Epidermal melanocyte (primary cell): Measurements from ENCODE around the gene LAMA3.
"Not testable (repeated sequence)": the region's sequence is repeated elsewhere in the genome, so short reads cannot be mapped to it uniquely, and the experiment has no call there.

Experiments
- DNase-seq: peaks from one replicate; pipeline ENCODE4 v3.0.0; 2011; ENCODE audit warnings: low spot score; ENCODE audit not compliant: insufficient read length

Gene LAMA3

DNA sequence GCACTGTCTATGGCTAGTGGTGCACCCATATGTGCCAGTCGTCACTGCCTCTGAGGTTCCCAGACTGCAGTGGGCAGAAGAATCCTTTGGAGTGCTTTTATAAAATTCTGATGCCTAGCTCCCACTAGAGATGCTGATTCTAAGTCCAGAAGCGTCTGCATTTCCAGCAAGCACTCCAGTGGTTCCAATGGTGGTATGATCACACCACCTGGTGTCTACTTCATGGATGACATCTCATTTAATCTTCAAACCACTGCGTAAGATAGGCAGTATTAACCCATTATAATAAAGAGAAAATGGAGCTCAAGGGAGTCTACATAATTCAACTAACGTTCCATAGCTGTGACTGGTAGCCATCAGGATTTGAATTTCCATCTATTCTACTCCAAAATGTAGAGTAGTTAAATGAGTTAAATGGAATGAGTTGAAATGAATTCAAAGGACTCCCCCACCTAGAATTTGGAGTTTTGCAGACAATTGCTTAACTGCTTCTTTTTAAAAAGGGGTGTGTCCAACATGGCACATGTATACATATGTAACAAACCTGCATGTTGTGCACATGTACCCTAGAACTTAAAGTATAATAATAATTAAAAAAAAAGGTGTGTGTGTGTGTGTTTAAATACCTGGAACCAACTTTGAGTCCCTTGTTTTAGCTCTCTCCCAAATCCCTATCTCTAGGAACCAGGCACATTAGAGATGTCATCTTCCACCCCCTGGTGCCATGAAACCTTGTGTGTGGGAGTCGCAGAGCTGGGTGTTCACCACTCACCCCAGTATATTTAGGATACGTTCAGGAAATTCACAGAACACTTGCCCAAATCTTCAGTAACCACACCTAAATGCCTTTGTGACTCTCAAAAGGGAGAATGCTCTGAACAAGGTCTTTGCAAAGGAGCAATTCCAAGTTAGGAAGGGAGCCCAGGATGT lies 14.1 kb downstream of the LAMA3 start:
- peak; percentile 36 for DNase-seq

GRCh38 chr18:23703987-23704384 lies 14.7 kb downstream of the LAMA3 start:
- DNase-seq, result no peak

DNA sequence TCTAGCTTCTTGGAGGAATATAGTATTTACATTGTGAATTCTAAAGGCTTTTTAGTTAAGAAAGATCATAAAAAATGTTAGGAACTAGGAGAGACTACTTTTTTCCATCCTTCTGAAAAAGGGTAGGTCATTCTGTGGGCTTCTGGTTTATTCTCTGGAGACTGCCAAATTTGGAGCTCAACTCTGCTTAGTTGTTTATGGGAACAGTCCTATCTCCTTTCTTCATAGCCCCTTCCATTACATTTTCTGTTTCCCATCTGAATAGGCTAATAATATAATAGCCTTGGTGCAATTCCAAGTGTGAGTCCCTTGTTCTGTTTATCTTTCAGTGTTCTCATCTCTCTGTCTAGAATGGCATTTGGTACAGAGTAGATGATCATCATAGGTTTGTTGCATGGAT lies 15.6 kb downstream of the LAMA3 start:
- no peak for DNase-seq

DNA sequence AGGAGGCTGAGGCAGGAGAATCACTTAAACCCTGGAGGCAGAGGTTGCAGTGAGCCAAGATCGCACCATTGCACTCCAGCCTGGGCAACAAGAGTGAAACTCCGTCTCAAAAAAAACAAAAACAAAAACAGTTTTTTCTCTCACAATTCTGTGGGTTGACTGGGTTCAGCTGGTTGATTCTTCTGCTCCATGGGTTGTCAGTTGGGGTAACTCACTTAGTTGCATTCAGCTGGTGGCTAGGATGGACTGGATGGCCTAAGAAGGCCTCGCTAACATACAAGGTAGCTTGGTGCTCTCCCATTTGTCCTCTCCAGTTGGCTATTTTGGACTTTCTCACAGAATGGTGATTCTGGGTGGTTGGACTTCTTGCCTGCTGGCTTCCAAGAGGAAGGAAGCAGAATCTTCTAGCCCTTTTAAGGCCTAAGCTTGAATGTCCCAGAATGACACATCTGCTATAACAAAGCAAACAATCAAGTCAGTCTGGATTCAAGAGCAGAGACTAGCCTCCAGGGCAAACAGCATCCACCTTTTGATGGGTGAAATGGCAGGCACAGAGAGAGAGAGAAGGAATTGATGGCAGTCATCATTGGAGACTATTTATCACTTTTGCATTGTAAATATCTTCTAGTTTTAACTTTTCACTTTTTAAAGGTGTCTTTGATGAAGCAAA lies 17.9 kb downstream of the LAMA3 start:
- no peak for DNase-seq

DNA sequence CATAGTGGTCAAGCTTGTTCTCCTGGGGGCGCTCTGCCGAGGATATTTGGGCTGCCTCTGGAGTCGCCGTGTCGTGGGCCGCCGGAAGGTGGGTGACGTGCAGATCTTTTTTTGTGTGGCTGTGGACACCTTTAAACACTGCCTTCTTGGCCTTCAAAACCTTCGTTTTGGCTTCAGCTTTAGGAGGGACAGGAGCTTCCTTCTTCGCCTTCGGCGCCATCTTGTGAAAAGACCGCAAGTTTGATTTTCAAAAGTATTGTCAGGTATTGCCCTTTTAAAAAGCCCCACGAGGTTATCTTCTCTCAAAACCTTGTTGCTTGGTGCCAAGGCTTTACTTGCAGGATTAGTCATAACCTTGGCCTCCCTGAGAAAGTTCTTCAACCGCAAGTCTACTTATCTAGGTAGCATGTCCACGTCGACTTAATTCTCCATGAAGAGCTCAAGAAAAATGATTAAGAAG lies 20.8 kb downstream of the LAMA3 start:
- DNase-seq, result no peak

GRCh38 chr18:23710946-23711345 lies 21.7 kb downstream of the LAMA3 start:
- no peak for DNase-seq

- DNase-seq, result no peak
Observed at GRCh38 chr18:23711426-23711825, 22.2 kb downstream of the LAMA3 start.

- no peak for DNase-seq
Observed at GRCh38 chr18:23712445-23712844, 23.2 kb downstream of the LAMA3 start.

- no peak for DNase-seq
Observed at GRCh38 chr18:23714576-23714975, 25.3 kb downstream of the LAMA3 start.

GRCh38 chr18:23716079-23716478 lies 26.8 kb downstream of the LAMA3 start:
- not testable (repeated sequence) for DNase-seq

- no peak for DNase-seq
Observed at GRCh38 chr18:23716516-23716915, 27.3 kb downstream of the LAMA3 start.

- no peak for DNase-seq
Observed at GRCh38 chr18:23716966-23717365, 27.7 kb downstream of the LAMA3 start.

DNA sequence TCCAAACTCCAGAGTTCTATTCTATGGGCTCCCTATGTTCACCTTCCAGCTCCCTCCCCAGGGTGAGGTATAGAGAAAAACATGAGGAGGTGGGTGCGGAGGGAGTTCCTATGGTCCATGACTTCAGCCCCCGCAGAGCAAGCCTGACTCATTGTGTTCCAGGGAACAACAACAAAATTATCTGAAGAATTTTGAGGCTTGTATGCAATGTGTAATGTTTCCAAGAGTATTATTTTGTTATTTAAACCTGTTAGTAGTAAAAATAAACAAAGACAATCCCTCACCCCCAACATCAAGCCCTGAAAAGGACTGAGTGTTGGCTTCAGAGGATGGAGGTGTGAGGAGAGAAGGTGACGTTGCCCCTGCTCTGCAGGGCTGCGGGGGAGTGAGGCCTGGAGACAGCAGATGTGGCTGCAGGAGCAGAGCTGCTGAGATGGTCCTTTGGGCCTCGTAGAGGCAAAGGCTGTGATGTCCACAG lies 29.0 kb downstream of the LAMA3 start:
- no peak for DNase-seq

GRCh38 chr18:23718731-23719130 lies 29.5 kb downstream of the LAMA3 start:
- no peak for DNase-seq

DNA sequence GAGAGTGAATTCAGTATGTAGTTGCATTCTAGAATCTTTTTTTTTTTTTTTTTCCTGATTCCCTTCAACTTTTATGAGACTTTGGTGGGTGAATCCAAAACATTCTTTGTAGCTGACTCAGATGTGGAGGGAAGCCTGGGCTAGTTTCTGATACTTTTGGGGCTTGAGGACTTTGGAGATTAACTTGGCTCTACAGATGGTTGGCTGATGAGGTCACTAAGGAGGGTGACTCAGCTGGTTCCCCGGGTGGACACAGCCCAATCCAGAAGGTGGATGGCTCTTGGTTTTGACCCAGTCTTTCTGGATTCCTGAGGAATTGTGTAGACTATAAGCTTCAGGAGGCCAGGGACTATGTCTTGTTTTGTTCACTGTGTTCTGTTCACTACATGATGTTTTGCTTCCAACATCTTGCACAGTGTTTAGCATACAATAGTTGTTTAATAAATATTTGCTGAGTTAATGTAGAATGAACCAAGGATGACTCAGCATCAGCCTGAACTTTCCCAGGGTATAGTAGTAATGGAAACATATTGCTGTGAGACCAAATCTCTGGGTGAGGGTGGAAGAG lies 30.5 kb downstream of the LAMA3 start:
- peak; percentile 59 for DNase-seq

- DNase-seq, result no peak
Observed at GRCh38 chr18:23721696-23722480, 32.6 kb downstream of the LAMA3 start.

DNA sequence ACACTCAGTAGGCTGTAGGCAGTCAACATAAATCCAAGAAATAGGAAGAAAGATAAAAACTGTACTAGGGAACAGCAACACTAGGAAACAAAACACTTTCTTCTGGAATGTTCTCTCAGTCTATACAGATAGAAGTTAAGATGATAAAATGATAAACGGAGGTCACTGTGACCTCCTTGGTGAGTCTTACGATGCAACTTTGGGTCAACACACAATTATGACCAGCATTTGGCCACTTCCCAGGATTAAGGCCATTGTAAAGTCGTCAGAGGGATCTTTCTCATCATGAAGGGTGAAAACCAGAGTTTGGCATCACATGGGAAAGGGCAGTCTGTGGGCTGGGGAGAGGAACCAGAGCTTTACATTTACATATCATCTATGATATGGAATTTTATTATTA lies 33.4 kb downstream of the LAMA3 start:
- DNase-seq, result no peak

DNA sequence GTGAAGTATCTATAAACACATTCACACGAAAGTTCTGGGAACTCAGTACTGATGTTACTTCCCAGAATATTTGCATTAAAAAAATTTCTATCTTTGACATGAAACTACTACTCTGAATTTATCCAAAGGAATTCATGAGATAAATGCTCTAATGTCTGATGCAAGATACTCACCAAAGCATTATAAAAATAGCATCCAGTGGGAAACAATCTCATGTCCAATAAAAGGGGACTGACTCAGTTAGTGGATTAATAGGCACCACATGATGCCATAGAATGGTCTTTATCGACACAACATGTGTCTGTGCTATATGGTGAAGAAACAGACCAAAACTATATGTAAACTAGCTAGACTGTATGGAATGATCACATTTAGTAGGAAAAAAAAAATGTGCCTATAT lies 33.9 kb downstream of the LAMA3 start:
- no peak for DNase-seq

DNA sequence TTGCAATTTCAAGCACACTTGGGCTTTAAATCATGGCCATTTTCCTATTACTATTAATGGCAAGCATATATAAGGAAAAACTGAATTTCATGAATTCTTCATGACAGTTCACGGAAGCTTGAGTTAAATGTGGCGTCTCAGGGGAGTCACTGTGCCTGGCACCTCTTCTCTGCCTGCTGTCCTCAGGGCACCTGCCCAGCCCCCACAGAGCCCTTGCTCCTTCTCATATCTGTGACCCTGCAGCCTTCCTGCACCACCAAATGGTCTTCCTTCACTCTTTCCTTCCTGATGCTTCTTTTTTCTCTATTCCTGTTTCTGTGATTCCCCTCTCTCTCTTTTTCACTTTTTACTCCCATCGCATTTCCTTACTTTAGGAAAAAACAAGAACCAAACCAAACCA lies 35.4 kb downstream of the LAMA3 start:
- no peak for DNase-seq

DNA sequence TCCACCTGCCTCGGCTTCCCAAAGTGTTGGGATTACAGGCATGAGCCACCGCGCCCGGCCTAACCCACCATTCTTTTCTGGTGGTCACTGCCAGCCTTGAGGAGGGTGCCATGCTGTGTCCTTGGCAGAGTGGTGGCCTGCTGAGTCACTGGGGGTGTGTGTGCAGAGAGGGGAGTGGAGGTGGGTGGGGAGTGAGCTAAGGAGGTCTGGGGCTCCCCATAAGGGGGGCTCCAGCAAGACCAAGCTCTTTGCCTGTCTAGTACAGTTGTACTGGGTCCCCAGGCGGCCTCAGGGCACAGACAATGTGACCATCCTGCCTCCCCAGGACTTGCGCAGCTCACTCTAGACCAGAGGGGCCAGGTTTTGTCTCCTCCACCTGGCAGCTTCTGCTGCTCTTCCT lies 36.1 kb downstream of the LAMA3 start:
- DNase-seq, result no peak
